RWPE1 (cell line): ENCODE data around the gene PRDM11.

Experiments used
- CTCF ChIA-PET: fragments of 350-600 bp; sonication (Branson Sonifier 250); formaldehyde crosslinking; extraction: SDS; loops from one replicate; lab custom pipeline; 2021; lab: Yijun Ruan, JAX
- POLR2A ChIA-PET: fragments of 400-600 bp; formaldehyde crosslinking; extraction: SDS; loops from one replicate; lab custom pipeline; 2020; ENCODE audit warnings: antibody characterized with exemption; ENCODE audit not compliant: low non-redundant PET; lab: Yijun Ruan, JAX
- DNase-seq: peaks from one replicate; pipeline ENCODE4 v3.0.0; 2012; ENCODE audit warnings: low spot score
- H3K27ac ChIP-seq: fragments of 450-650 bp; 2 replicates; pipeline ENCODE4 v1.5.1; 2017
- CTCF ChIP-seq: fragments of 450-650 bp; conservative IDR thresholded peaks from 2 replicates; pipeline ENCODE4 v1.5.1; 2017; ENCODE audit warnings: low read depth, mild to moderate bottlenecking

Gene PRDM11

DNA sequence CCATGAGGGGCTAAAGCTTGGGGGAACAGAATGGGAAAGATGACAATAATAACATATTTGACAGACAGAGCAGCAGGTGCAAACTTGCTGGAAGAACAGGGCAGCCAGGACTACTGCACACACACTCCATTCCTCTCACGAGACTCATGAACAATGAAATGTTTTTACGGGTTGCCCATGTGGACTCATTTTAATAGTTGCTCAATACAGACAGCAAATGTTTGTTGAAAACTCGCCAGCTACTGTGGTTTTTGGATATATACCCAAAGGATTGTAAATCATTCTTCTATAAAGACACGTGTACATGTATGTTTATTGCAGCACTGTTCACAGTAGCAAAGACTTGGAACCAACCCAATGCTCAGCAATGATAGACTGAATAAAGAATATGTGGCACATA lies 129.4 kb downstream of the PRDM11 start:
- CTCF ChIA-PET = interaction anchor here (0.7 kb wide), 1 partner anchor 24 kb away, joined by 3 read pairs; no protein-coding TSS in a partner anchor
- no peak for TF ChIP-seq CTCF
- no peak overlapping the region for H3K27ac ChIP-seq
- POLR2A ChIA-PET = no interaction called here
- DNase-seq = no peak

DNA sequence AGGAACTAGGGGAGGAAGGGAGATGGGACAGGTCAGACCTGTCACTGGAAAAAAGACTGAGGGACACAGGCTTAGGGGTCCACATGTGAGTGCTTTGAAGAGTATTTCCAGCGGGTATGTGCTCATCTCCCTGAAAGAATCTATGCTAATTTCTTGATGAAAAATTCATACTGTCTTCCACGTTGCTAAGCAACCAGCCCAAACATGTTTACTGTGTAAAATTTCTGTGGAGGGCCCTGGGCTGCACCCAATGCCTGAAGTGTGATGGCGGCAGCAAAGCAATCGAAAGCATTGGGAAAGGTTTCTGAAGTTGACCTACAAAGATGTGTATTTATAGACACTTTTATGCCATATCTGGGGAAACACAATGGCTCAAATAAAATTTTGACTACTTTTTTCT lies 132.3 kb downstream of the PRDM11 start:
- TF ChIP-seq CTCF = no peak
- DNase-seq = no peak
- POLR2A ChIA-PET = no interaction called here
- CTCF ChIA-PET = no interaction called here
- no peak overlapping the region for H3K27ac ChIP-seq

GRCh38 chr11:45279645-45280044 lies 133.2 kb downstream of the PRDM11 start:
- TF ChIP-seq CTCF = no peak
- POLR2A ChIA-PET = no interaction called here
- H3K27ac ChIP-seq = no peak overlapping the region
- CTCF ChIA-PET = no interaction called here
- DNase-seq = no peak

- ChIA-PET CTCF (no interaction called here), POLR2A (no interaction called here)
- H3K27ac ChIP-seq = no peak overlapping the region
- no peak for DNase-seq
- TF ChIP-seq CTCF = no peak
Measured at GRCh38 chr11:45280449-45280848, 134.0 kb downstream of the PRDM11 start.

DNA sequence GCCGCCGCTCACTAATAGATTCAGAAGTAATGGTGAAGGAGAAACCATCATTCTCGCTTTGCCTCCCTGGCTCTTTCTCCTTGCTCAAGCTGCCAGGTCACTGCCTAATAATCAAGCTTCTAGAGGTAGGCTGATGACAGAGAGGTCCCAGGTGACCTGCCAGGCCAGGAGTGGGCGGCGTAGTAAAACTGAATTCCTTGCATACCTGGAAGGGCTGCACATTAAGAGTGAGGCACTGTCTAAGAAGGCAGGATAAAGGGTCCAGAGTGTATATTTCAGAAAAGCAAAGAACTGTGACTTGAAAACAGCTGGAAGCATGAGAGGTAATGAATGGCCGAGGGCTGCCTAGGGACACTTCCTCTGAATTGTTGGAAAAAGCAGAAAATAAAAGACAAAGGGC lies 135.6 kb downstream of the PRDM11 start:
- ChIA-PET CTCF (interaction anchor here (0.9 kb wide), 1 partner anchor 48 kb away, joined by 3 read pairs; no protein-coding TSS in a partner anchor), POLR2A (no interaction called here)
- no peak for TF ChIP-seq CTCF
- H3K27ac ChIP-seq = no peak overlapping the region
- no peak for DNase-seq
